DND-41 (cell line): ENCODE measurements around the gene EXOC4.

Experiments
- EZH2 ChIP-seq: IDR thresholded peaks from 3 replicates; pipeline ENCODE4 v1.6.1; 2012; ENCODE audit warnings: borderline replicate concordance, low read depth, mild to moderate bottlenecking, moderate library complexity, low read length, inconsistent platforms; ENCODE audit not compliant: severe bottlenecking
- TF ChIP-seq, protein P1 (sequence below): IDR thresholded peaks from 2 replicates; pipeline ENCODE4 v1.5.1; 2012; ENCODE audit warnings: borderline replicate concordance, low read length, moderate library complexity, mild to moderate bottlenecking; ENCODE audit not compliant: poor library complexity, severe bottlenecking; ENCODE audit errors: extremely low read depth

DNA sequence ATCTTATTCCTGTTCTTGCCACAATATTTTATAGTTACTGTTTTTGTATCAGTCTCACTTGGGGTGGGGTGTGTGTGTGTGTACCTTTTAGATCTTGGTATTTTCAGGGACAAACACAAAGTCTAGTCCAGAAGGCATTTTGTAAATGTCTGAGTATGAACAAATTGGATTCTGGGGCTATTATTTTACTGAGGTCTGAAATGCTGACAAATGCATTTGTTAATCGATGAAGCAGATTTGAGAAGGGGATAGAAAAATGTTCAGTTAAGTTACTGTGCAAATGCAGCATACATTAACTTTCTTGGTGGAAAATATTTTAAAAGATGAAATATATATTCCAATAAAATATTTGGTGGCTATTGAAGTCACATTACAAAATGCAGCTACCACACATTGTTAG lies 267.4 kb downstream of the EXOC4 start:
- TF ChIP-seq, protein P1, sequence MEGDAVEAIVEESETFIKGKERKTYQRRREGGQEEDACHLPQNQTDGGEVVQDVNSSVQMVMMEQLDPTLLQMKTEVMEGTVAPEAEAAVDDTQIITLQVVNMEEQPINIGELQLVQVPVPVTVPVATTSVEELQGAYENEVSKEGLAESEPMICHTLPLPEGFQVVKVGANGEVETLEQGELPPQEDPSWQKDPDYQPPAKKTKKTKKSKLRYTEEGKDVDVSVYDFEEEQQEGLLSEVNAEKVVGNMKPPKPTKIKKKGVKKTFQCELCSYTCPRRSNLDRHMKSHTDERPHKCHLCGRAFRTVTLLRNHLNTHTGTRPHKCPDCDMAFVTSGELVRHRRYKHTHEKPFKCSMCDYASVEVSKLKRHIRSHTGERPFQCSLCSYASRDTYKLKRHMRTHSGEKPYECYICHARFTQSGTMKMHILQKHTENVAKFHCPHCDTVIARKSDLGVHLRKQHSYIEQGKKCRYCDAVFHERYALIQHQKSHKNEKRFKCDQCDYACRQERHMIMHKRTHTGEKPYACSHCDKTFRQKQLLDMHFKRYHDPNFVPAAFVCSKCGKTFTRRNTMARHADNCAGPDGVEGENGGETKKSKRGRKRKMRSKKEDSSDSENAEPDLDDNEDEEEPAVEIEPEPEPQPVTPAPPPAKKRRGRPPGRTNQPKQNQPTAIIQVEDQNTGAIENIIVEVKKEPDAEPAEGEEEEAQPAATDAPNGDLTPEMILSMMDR, result no peak
- TF ChIP-seq EZH2, result no peak
